Natural killer cell (primary cell): ENCODE data around the gene PEX11G. TPM values are rescaled to one million over a fixed set of nuclear protein-coding genes. Genes with fewer than 3 reads are reported as not detected.
A peak's percentile ranks its signal among the peaks of the same experiment; 100 is the strongest.

Experiments
- ATAC-seq, 3 donors: fragments of 150-1000 bp in 2 of 3; fragments of 200-7000 bp in 1 of 3; cut with Tn5 transposase; 1 replicate in 1 of 3; 2 replicates in 2 of 3; pipeline ENCODE4 v1.10.0; 2021; ENCODE audit warnings: mild to moderate bottlenecking in 2 of 3, moderate library complexity in 2 of 3
- DNase-seq, 2 donors: peaks; one replicate each; pipeline versions ENCODE4 v3.0.0 to v3.0.0-alpha.2; 2013 to 2021; ENCODE audit warnings: mixed read lengths in 1 of 2
- H3K27ac ChIP-seq: one replicate; pipeline ENCODE4 v1.5.1; 2013; ENCODE audit warnings: mild to moderate bottlenecking, low read length
- H3K27me3 ChIP-seq: one replicate; pipeline ENCODE4 v1.6.1; 2013; ENCODE audit warnings: low read length; ENCODE audit not compliant: control insufficient read depth, insufficient read depth
- H3K36me3 ChIP-seq: one replicate; pipeline ENCODE4 v1.6.1; 2013; ENCODE audit warnings: low read length; ENCODE audit not compliant: control insufficient read depth, insufficient read depth
- H3K4me1 ChIP-seq: one replicate; pipeline ENCODE4 v1.6.1; 2013; ENCODE audit warnings: low read length; ENCODE audit not compliant: control insufficient read depth, insufficient read depth
- H3K4me3 ChIP-seq: one replicate; pipeline ENCODE4 v1.5.1; 2013; ENCODE audit warnings: low read length
- H3K9me3 ChIP-seq: one replicate; pipeline ENCODE4 v1.6.1; 2013; ENCODE audit warnings: low read length; ENCODE audit not compliant: control insufficient read depth, insufficient read depth
- H3K27ac Mint-ChIP-seq, 2 donors: one replicate each; pipeline ENCODE4 v1.8.0; 2022; ENCODE audit warnings: mild to moderate bottlenecking in 2 of 2, mixed read lengths in 2 of 2, moderate library complexity in 1 of 2
- H3K27me3 Mint-ChIP-seq, 2 donors: one replicate each; pipeline ENCODE4 v1.8.0; 2022; ENCODE audit warnings: low read depth in 2 of 2, mixed read lengths in 2 of 2
- H3K36me3 Mint-ChIP-seq: one replicate; pipeline ENCODE4 v1.8.0; 2022; ENCODE audit warnings: mixed read lengths
- H3K4me1 Mint-ChIP-seq, 2 donors: one replicate each; pipeline ENCODE4 v1.8.0; 2022; ENCODE audit warnings: mixed read lengths in 2 of 2
- H3K4me3 Mint-ChIP-seq: one replicate; pipeline ENCODE4 v1.8.0; 2022; ENCODE audit warnings: mild to moderate bottlenecking, moderate library complexity, mixed read lengths
- H3K9me3 Mint-ChIP-seq, 2 donors: one replicate each; pipeline ENCODE4 v1.8.0; 2022; ENCODE audit warnings: mixed read lengths in 2 of 2
- CTCF ChIP-seq: fragments of 200-600 bp; IDR thresholded peaks from one replicate; pipeline ENCODE4 v1.8.0; 2022; ENCODE audit warnings: antibody characterized with exemption
- WGBS: methylation state at CpG from one replicate; pipeline ENCODE4 v1.1.7; 2013; ENCODE audit warnings: missing lambda C conversion rate; ENCODE audit not compliant: insufficient coverage; 5-methylcytosine and 5-hydroxymethylcytosine counted together
- intact Hi-C: fragments of 100-400 bp; cut with micrococcal nuclease; formaldehyde crosslinking; loops from one replicate; pipeline ENCODE4 v1.14.2; 2022
- total RNA-seq, 4 donors: library from RNA; stranded (reverse); fragments of 120-200 nt in 1 of 4; gene quantifications; one replicate each; pipeline versions ENCODE4 v1.2.3 to v1.2.4, GENCODE V29; 2013 to 2022

The PEX11G gene
- total RNA-seq, 3 donors from 2014 or later (not counting 1 experiment from before 2014, with no cell fraction given): 0.33 to 1.5 TPM; not detected in 1

- H3K27ac ChIP-seq: no peak overlapping the region
- DNase-seq: peak in 1 of 2 donors; percentile 52
Observed at GRCh38 chr19:7506385-7507328, 17.8 kb upstream of the PEX11G start.

GRCh38 chr19:7505682-7506384, 17.0 kb upstream of the PEX11G start:
- Mint-ChIP-seq H3K27ac (no peak overlapping the region), H3K4me1 (peaks cover 0 to 22% of the 10 kb centered on the region in 2 donors), H3K9me3 (no peaks in the 10 kb centered on the region), H3K36me3 (no peaks in the 10 kb centered on the region), H3K4me3 (no peak overlapping the region), H3K27me3 (peaks cover 8 to 17% of the 10 kb centered on the region in 2 donors)
- H3K9me3 ChIP-seq: peaks cover 3% of the 10 kb centered on the region
- TF ChIP-seq CTCF: no peak
- WGBS: 8% methylated on average over 26 of the region's 33 CpGs
- no peak overlapping the region for H3K4me3 ChIP-seq
- H3K27ac ChIP-seq: no peak overlapping the region
- no peaks in the 10 kb centered on the region for H3K36me3 ChIP-seq
- DNase-seq: peak in 1 of 2 donors; percentile 45
- peak; percentile 48 to 53 (median 52) for ATAC-seq
- intact Hi-C loops: no loop called here
- H3K4me1 ChIP-seq: peaks cover 15% of the 10 kb centered on the region
- peaks cover 19% of the 10 kb centered on the region for H3K27me3 ChIP-seq

More at GRCh38 chr19:7506385-7507328, 17.8 kb upstream of the PEX11G start:
- peaks cover 15% of the 10 kb centered on the region for H3K27me3 ChIP-seq
- H3K4me1 Mint-ChIP-seq: peaks cover 0 to 22% of the 10 kb centered on the region in 2 donors
- no peak overlapping the region for H3K4me3 Mint-ChIP-seq
- no peak overlapping the region for H3K27ac Mint-ChIP-seq
- ATAC-seq: peak; percentile 74 to 83 (median 76)
- peaks cover 3 to 12% of the 10 kb centered on the region in 2 donors for H3K27me3 Mint-ChIP-seq
- TF ChIP-seq CTCF: no peak
- H3K9me3 Mint-ChIP-seq: no peaks in the 10 kb centered on the region
- H3K36me3 ChIP-seq: no peaks in the 10 kb centered on the region
- intact Hi-C loops: no loop called here
- no peaks in the 10 kb centered on the region for H3K36me3 Mint-ChIP-seq
- H3K4me3 ChIP-seq: no peak overlapping the region
- H3K4me1 ChIP-seq: peaks cover 15% of the 10 kb centered on the region
- H3K9me3 ChIP-seq: peaks cover 3% of the 10 kb centered on the region
- 49% methylated on average over 20 of the region's 20 CpGs for WGBS

- no peak overlapping the region for H3K4me3 ChIP-seq
- DNase-seq (no peak), ATAC-seq (no peak)
- peaks cover 18% of the 10 kb centered on the region for H3K4me1 ChIP-seq
- 20% methylated on average over 19 of the region's 19 CpGs for WGBS
- H3K27me3 ChIP-seq: peaks cover 22% of the 10 kb centered on the region
- H3K27ac ChIP-seq: no peak overlapping the region
- no peaks in the 10 kb centered on the region for H3K36me3 ChIP-seq
- peaks cover 3% of the 10 kb centered on the region for H3K9me3 ChIP-seq
- no peak overlapping the region for H3K27ac Mint-ChIP-seq
- H3K27me3 Mint-ChIP-seq: peaks cover 8 to 17% of the 10 kb centered on the region in 2 donors
- H3K36me3 Mint-ChIP-seq: no peaks in the 10 kb centered on the region
- no peaks in the 10 kb centered on the region for H3K9me3 Mint-ChIP-seq
- H3K4me1 Mint-ChIP-seq: peaks cover 0 to 22% of the 10 kb centered on the region in 2 donors
- intact Hi-C loops: no loop called here
- H3K4me3 Mint-ChIP-seq: no peak overlapping the region
- TF ChIP-seq CTCF: no peak
Observed at GRCh38 chr19:7505288-7505681, 16.4 kb upstream of the PEX11G start.
